CD8-positive, alpha-beta memory T cell (primary cell): ENCODE data around the gene FIGLA. TPM values are rescaled to one million over a fixed set of nuclear protein-coding genes. Genes with fewer than 3 reads are reported as not detected.
A peak's percentile ranks its signal among the peaks of the same experiment; 100 is the strongest.

Experiments
- CTCF ChIA-PET: fragments of 350-600 bp; sonication (Branson Sonifier 250); formaldehyde crosslinking; loops from one replicate; lab custom pipeline; 2021; ENCODE audit warnings: antibody characterized with exemption; lab: Charles Lee
- POLR2A ChIA-PET: fragments of 350-600 bp; sonication (Branson Sonifier 250); formaldehyde crosslinking; loops from one replicate; lab custom pipeline; 2021; ENCODE audit warnings: antibody characterized with exemption; lab: Charles Lee
- DNase-seq, 5 donors: peaks; one replicate each; pipeline versions ENCODE4 v3.0.0 to v3.0.0-alpha.2; 2020 to 2022; ENCODE audit warnings: mixed read lengths in 1 of 5
- H3K27ac ChIP-seq: one replicate; pipeline ENCODE4 v1.7.0; 2013; ENCODE audit warnings: low read depth, mild to moderate bottlenecking, low read length, moderate library complexity
- H3K27me3 ChIP-seq: 2 replicates; pipeline ENCODE4 v1.7.0; 2013; ENCODE audit warnings: low read length, mild to moderate bottlenecking; ENCODE audit not compliant: insufficient read depth, poor library complexity, severe bottlenecking
- H3K36me3 ChIP-seq: 2 replicates; pipeline ENCODE4 v1.7.0; 2013; ENCODE audit warnings: mild to moderate bottlenecking, low read length, moderate library complexity; ENCODE audit not compliant: insufficient read depth
- H3K4me1 ChIP-seq: 2 replicates; pipeline ENCODE4 v1.7.0; 2013; ENCODE audit warnings: mild to moderate bottlenecking, low read length, moderate library complexity; ENCODE audit not compliant: insufficient read depth
- H3K4me3 ChIP-seq: 2 replicates; pipeline ENCODE4 v1.7.0; 2013; ENCODE audit warnings: mild to moderate bottlenecking, low read length
- H3K9me3 ChIP-seq: 2 replicates; pipeline ENCODE4 v1.7.0; 2013; ENCODE audit warnings: mild to moderate bottlenecking, low read length
- H3K27ac Mint-ChIP-seq, 8 donors: one replicate each; pipeline ENCODE4 v1.8.0; 2020 to 2021; ENCODE audit warnings: mixed read lengths in 8 of 8, mild to moderate bottlenecking in 6 of 8, inconsistent platforms in 3 of 8, moderate library complexity in 3 of 8
- H3K27me3 Mint-ChIP-seq, 2 donors: one replicate each; pipeline ENCODE4 v1.8.0; 2020 to 2021; ENCODE audit warnings: mixed read lengths in 2 of 2, mild to moderate bottlenecking in 1 of 2, moderate library complexity in 1 of 2
- H3K36me3 Mint-ChIP-seq, 3 donors: one replicate each; pipeline ENCODE4 v1.8.0; 2020 to 2021; ENCODE audit warnings: mixed read lengths in 3 of 3, inconsistent platforms in 1 of 3, mild to moderate bottlenecking in 1 of 3
- H3K4me1 Mint-ChIP-seq, 3 donors: one replicate each; pipeline ENCODE4 v1.8.0; 2020 to 2021; ENCODE audit warnings: mixed read lengths in 3 of 3, inconsistent platforms in 1 of 3, mild to moderate bottlenecking in 1 of 3
- H3K4me3 Mint-ChIP-seq, 7 donors: one replicate each; pipeline ENCODE4 v1.8.0; 2020 to 2021; ENCODE audit warnings: mixed read lengths in 7 of 7, mild to moderate bottlenecking in 6 of 7, moderate library complexity in 4 of 7, inconsistent platforms in 2 of 7
- H3K9me3 Mint-ChIP-seq, 5 donors: one replicate each; pipeline ENCODE4 v1.8.0; 2020 to 2022; ENCODE audit warnings: mixed read lengths in 5 of 5, mild to moderate bottlenecking in 3 of 5, moderate library complexity in 2 of 5, inconsistent platforms in 1 of 5
- polyA plus RNA-seq: library from polyadenylated mRNA; unstranded; fragments of 300-500 nt; fragmentation: Illumina TruSeq; gene quantifications from one replicate; pipeline ENCODE4 v1.2.3, GENCODE V29; 2021
- total RNA-seq, 2 experiments: library from RNA; stranded (reverse); gene quantifications; one replicate each; pipeline ENCODE4 v1.2.3, GENCODE V29; 2021

Gene FIGLA
- not detected for total RNA-seq
- not detected for polyA plus RNA-seq

GRCh38 chr2:70790136-70790828 is at the start of gene FIGLA:
Gene FIGLA (minus strand): TSS chr2:70790643. CDS start chr2:70790638, 5 bp downstream.
- Mint-ChIP-seq H3K9me3 (no peaks in the 10 kb centered on the region), H3K36me3 (no peaks in the 10 kb centered on the region), H3K4me3 (peak within 1 kb of the TSS in 6 of 7 donors; percentile 78 to 88 (median 82)), H3K4me1 (peaks cover 6 to 13% (median 10%) of the 10 kb centered on the region in 3 donors), H3K27ac (peak within 1 kb of the TSS in 3 of 8 donors; percentile 15 to 54 (median 28)), H3K27me3 (peaks cover 26 to 66% of the 10 kb centered on the region in 2 donors)
- Histone ChIP-seq H3K4me1 (peaks cover 10% of the 10 kb centered on the region), H3K27ac (no peak within 1 kb of the TSS), H3K4me3 (peak within 1 kb of the TSS; percentile 1), H3K36me3 (no peaks in the 10 kb centered on the region), H3K9me3 (no peaks in the 10 kb centered on the region), H3K27me3 (peaks cover 11% of the 10 kb centered on the region)
- no peak for DNase-seq
- CTCF ChIA-PET = interaction anchor here (1.2 kb wide), 1 partner anchor 9 kb away, joined by 4 read pairs; no protein-coding TSS in a partner anchor
- POLR2A ChIA-PET = no interaction called here

DNA sequence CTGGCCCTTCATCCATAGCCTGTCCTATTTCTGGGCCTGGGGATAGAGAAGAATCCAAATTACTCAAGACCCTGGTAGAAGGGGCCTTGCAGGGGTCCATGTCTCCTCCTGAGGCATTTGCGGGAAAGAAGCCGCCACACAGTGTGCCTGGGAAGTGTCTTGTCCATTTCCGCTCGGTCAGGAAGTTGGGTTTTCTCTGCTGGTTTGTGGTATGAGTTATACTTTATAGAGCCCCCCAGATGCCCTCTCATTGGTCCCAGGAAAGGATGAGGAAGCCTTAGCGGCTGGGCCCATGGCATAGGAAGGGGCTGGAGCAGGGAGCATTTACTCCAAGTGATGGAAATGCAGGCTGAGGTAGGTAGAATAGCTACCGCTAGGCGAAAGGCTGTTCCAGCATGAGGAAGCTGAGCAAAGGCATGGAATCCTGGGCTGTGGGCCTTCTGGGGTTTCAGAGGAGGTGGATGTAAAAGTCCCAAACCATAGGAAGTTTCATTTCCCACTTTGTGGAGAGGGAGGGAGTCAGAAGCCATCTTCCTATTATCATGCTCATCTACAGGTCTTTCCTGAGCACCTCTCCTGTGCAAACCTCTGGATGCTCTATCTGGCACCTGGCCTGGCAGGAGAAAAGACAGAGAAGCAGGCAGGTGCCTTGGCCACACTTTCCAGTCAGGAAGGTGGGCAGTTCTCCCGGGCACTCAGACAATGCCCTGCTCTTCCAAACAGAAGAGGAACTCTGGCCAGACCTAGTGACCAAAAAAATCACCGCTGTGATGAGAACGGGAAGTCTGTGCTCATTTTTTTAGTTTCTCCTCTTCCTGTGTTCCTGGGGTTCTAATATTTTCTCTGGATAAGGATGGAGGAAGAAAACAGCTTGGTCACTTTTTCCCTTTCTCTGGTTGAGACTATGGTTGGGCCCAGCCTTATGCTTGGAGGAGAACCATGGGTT is 47.8 kb upstream of the FIGLA start:
- Histone ChIP-seq H3K27me3 (no peaks in the 10 kb centered on the region), H3K4me1 (no peaks in the 10 kb centered on the region), H3K9me3 (no peaks in the 10 kb centered on the region), H3K4me3 (no peak overlapping the region), H3K27ac (no peak overlapping the region), H3K36me3 (no peaks in the 10 kb centered on the region)
- Mint-ChIP-seq H3K27me3 (peaks cover 18 to 34% of the 10 kb centered on the region in 2 donors), H3K9me3 (peaks cover 0 to 4% (median 0%) of the 10 kb centered on the region in 5 donors), H3K27ac (peak overlapping the region in 1 of 8 donors; percentile 12), H3K4me3 (no peak overlapping the region), H3K36me3 (peaks cover 0 to 4% (median 0%) of the 10 kb centered on the region in 3 donors), H3K4me1 (no peaks in the 10 kb centered on the region)
- POLR2A ChIA-PET = no interaction called here
- CTCF ChIA-PET = no interaction called here
- DNase-seq = no peak

DNA sequence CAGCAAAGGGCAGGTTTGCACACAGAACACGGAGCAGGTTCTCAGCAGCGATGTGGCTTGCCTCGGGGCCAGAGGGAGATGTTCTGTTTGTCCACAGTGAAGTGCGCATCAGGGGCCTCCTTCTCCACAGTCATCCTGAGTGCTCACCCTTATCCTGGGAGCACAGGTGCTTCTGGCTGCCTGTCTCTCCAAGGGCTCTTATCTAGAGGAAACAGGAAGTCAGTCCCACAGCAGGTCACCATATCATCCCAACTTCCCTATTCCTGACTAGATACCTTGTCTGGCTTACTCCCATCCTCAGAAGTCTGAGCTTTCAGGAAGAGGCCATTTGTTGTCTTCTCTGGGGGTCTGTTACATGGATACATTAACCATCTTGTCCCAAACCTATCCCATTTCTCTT is 45.2 kb upstream of the FIGLA start, which contains the start of gene CD207:
CD207 (minus strand) TSS at position 174 of the 400 bp plus-strand sequence; CDS start at position 134, 40 bp downstream.
- peak within 1 kb of the TSS in 1 of 8 donors; percentile 30 for H3K27ac Mint-ChIP-seq
- no peaks in the 10 kb centered on the region for H3K36me3 Mint-ChIP-seq
- no peak within 1 kb of the TSS for H3K27ac ChIP-seq
- CTCF ChIA-PET = no interaction called here
- H3K27me3 Mint-ChIP-seq = peaks cover 12 to 16% of the 10 kb centered on the region in 2 donors
- H3K4me1 ChIP-seq = no peaks in the 10 kb centered on the region
- H3K36me3 ChIP-seq = no peaks in the 10 kb centered on the region
- H3K27me3 ChIP-seq = no peaks in the 10 kb centered on the region
- no peak for DNase-seq
- POLR2A ChIA-PET = no interaction called here
- no peaks in the 10 kb centered on the region for H3K9me3 Mint-ChIP-seq
- H3K9me3 ChIP-seq = no peaks in the 10 kb centered on the region
- H3K4me3 ChIP-seq = no peak within 1 kb of the TSS
- peak within 1 kb of the TSS in 1 of 7 donors; percentile 61 for H3K4me3 Mint-ChIP-seq
- H3K4me1 Mint-ChIP-seq = no peaks in the 10 kb centered on the region

DNA sequence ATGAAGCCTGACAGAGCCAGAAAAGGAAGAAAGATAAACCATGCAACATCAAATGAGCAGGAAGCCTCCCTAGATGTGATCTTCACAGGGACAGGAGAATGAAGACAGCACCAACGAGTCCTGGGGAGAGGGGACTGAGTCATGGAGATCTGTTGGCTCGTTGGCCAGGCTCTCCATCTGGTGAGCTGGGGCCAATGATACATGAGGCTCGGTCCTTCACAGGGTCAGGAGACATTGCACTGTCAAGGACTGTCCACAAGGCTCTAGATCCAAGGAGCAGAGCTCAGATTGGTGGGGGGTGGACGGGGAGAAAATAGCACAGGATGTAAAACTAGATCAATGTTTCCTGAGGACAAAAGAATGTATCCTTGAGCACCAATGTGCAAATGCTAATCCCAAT is 44.4 kb upstream of the FIGLA start:
- no peak overlapping the region for H3K27ac ChIP-seq
- no peaks in the 10 kb centered on the region for H3K36me3 ChIP-seq
- H3K4me1 ChIP-seq = no peaks in the 10 kb centered on the region
- no peaks in the 10 kb centered on the region for H3K4me1 Mint-ChIP-seq
- H3K27ac Mint-ChIP-seq = no peak overlapping the region
- no peaks in the 10 kb centered on the region for H3K9me3 ChIP-seq
- ChIA-PET CTCF (no interaction called here), POLR2A (no interaction called here)
- H3K27me3 Mint-ChIP-seq = peaks cover 10 to 14% of the 10 kb centered on the region in 2 donors
- H3K27me3 ChIP-seq = no peaks in the 10 kb centered on the region
- H3K4me3 Mint-ChIP-seq = no peak overlapping the region
- H3K36me3 Mint-ChIP-seq = no peaks in the 10 kb centered on the region
- no peaks in the 10 kb centered on the region for H3K9me3 Mint-ChIP-seq
- DNase-seq = no peak
- H3K4me3 ChIP-seq = no peak overlapping the region

GRCh38 chr2:70834106-70834505 is 43.7 kb upstream of the FIGLA start:
- no peaks in the 10 kb centered on the region for H3K36me3 ChIP-seq
- Mint-ChIP-seq H3K4me3 (no peak overlapping the region), H3K27ac (no peak overlapping the region), H3K27me3 (peaks cover 9 to 10% of the 10 kb centered on the region in 2 donors), H3K9me3 (no peaks in the 10 kb centered on the region), H3K4me1 (no peaks in the 10 kb centered on the region), H3K36me3 (no peaks in the 10 kb centered on the region)
- DNase-seq = no peak
- no peaks in the 10 kb centered on the region for H3K9me3 ChIP-seq
- POLR2A ChIA-PET = no interaction called here
- CTCF ChIA-PET = no interaction called here
- H3K27me3 ChIP-seq = no peaks in the 10 kb centered on the region
- H3K27ac ChIP-seq = no peak overlapping the region
- no peak overlapping the region for H3K4me3 ChIP-seq
- H3K4me1 ChIP-seq = no peaks in the 10 kb centered on the region

GRCh38 chr2:70833246-70833645 is 42.8 kb upstream of the FIGLA start:
- H3K9me3 Mint-ChIP-seq = no peaks in the 10 kb centered on the region
- no peaks in the 10 kb centered on the region for H3K36me3 Mint-ChIP-seq
- H3K4me3 Mint-ChIP-seq = no peak overlapping the region
- DNase-seq = no peak
- no peaks in the 10 kb centered on the region for H3K4me1 Mint-ChIP-seq
- H3K27ac ChIP-seq = no peak overlapping the region
- H3K9me3 ChIP-seq = no peaks in the 10 kb centered on the region
- no peak overlapping the region for H3K27ac Mint-ChIP-seq
- H3K27me3 ChIP-seq = no peaks in the 10 kb centered on the region
- no peaks in the 10 kb centered on the region for H3K4me1 ChIP-seq
- H3K27me3 Mint-ChIP-seq = peaks cover 10 to 12% of the 10 kb centered on the region in 2 donors
- ChIA-PET POLR2A (no interaction called here), CTCF (no interaction called here)
- H3K4me3 ChIP-seq = no peak overlapping the region
- no peaks in the 10 kb centered on the region for H3K36me3 ChIP-seq

DNA sequence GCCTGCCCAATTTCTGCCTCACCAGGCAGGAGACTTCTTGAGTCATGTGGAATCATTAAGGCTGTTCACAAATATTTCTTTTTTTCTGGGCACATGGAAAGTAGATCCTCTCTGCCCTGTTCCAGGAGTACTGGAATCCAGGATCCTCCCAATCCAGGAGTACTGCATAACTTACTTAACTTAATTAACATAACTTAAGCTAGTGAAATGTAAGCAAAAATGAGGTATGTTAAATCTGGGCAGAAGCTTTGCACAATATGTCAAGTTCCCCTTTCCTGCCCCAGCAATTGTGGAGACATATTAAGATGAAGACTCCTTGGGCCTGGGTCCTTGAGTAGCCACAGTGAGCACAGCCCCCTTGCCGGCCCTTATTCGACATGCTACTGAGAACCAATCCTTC is 41.9 kb upstream of the FIGLA start:
- Histone ChIP-seq H3K4me3 (no peak overlapping the region), H3K27me3 (no peaks in the 10 kb centered on the region), H3K27ac (no peak overlapping the region), H3K4me1 (no peaks in the 10 kb centered on the region), H3K36me3 (no peaks in the 10 kb centered on the region), H3K9me3 (no peaks in the 10 kb centered on the region)
- DNase-seq = no peak
- H3K27me3 Mint-ChIP-seq = peaks cover 10 to 12% of the 10 kb centered on the region in 2 donors
- H3K4me3 Mint-ChIP-seq = no peak overlapping the region
- CTCF ChIA-PET = interaction anchor here (0.6 kb wide), 1 partner anchor 112 kb away, joined by 3 read pairs; no protein-coding TSS in a partner anchor
- no peak overlapping the region for H3K27ac Mint-ChIP-seq
- POLR2A ChIA-PET = no interaction called here
- no peaks in the 10 kb centered on the region for H3K36me3 Mint-ChIP-seq
- H3K4me1 Mint-ChIP-seq = no peaks in the 10 kb centered on the region
- H3K9me3 Mint-ChIP-seq = no peaks in the 10 kb centered on the region

GRCh38 chr2:70831861-70832260 is 41.4 kb upstream of the FIGLA start:
- Histone ChIP-seq H3K9me3 (no peaks in the 10 kb centered on the region), H3K27me3 (no peaks in the 10 kb centered on the region), H3K27ac (no peak overlapping the region), H3K4me1 (no peaks in the 10 kb centered on the region), H3K4me3 (no peak overlapping the region), H3K36me3 (no peaks in the 10 kb centered on the region)
- DNase-seq = no peak
- Mint-ChIP-seq H3K9me3 (no peaks in the 10 kb centered on the region), H3K4me1 (no peaks in the 10 kb centered on the region), H3K4me3 (no peak overlapping the region), H3K36me3 (no peaks in the 10 kb centered on the region), H3K27ac (peak overlapping the region in 1 of 8 donors; percentile 66), H3K27me3 (peaks cover 9 to 11% of the 10 kb centered on the region in 2 donors)
- ChIA-PET POLR2A (no interaction called here), CTCF (interaction anchor here (0.6 kb wide), 1 partner anchor 112 kb away, joined by 3 read pairs; no protein-coding TSS in a partner anchor)
